Globus pallidus (tissue), 1 donor: Measurements from ENCODE around the gene SLC39A2.

Experiments
- DNase-seq: peaks from one replicate; pipeline ENCODE4 v3.0.0-alpha.2; 2015; ENCODE audit warnings: low spot score

Gene SLC39A2

DNA sequence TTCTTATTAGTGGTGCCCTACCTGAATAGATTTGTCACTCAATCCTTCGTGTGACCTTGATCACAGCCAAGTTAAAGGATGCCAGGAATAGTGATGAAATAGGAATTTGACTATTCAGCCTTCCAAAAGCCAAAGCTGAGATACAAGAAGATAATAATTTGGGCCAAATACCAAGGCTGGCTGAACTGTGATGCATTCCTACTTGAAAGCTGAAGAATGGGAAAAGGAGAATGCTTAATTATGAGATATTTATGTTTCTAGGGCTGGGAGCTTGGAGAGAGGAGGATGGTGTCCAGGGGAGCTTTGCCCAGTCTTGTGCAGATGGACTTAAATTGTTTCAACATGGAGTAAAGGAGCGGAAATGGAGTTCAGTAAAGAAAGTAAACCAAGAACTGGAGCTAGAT is 48.3 kb downstream of the SLC39A2 start:
- DNase-seq = no peak

DNA sequence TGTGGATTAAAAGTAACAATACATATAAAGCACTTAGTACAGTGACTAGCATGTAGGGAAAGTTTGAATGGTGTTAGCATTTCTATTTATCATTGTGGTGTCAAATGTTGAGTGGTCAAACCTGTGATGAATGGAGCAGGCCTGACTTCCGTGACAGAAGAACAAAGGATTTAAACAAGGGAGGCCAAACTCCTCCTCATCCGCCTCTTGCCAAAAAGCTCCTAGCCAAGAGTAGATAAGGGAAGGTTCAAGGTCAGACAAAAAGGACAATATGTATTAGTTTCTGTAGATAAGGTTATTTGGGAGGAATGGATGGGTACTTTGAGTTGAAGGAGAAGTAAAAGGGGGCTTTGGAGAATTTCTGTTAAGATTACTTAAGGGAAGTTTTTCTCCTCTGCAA is 49.5 kb downstream of the SLC39A2 start:
- DNase-seq = no peak

DNA sequence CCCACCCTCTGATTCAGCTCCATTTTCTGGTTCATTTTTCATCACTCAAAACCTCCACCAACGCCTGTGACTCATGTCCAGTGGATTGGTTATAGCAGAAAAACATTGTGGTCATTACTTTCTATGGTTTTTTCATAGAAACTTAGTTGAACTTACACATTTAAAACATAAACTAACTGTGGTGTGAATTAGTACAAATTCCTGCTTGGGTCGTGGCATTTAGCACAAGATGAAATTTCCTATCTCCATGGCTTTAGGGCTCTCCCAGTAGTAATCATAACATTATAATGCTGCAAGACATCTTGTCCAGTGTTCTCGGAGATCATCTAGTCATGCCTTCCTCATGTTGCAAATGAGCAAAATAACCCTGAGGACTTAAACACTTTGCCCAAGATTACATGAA is 50.2 kb downstream of the SLC39A2 start:
- DNase-seq = no peak

DNA sequence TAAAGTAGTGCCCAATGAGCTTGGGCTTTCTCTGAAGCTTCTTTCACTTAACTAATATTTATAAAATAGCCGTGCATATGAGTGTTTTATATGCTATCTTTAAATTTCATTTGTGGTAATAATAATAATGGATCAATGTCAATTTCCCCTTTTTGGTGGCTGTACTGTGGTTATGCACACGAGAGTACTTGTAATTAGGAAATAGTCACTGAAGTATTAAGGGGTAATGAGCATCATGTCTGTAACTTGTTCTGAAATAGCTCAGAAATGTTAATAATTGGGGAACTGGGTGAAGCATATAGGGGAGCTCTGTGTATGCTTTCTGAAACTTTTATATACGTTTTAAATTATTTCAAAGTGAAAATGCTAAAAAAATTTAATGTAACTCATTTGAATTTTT is 51.5 kb downstream of the SLC39A2 start:
- no peak for DNase-seq
